CD4-positive, alpha-beta memory T cell (primary cell): ENCODE data around the gene CBX8. TPM values are rescaled to one million over a fixed set of nuclear protein-coding genes. Genes with fewer than 3 reads are reported as not detected.

ENCODE experiments used
- CTCF ChIA-PET: fragments of 350-600 bp; sonication (Branson Sonifier 250); formaldehyde crosslinking; loops from one replicate; lab custom pipeline; 2021; ENCODE audit warnings: inconsistent platforms; ENCODE audit not compliant: partially characterized antibody; lab: Charles Lee
- POLR2A ChIA-PET: fragments of 350-600 bp; sonication (Branson Sonifier 250); formaldehyde crosslinking; loops from one replicate; lab custom pipeline; 2021; ENCODE audit not compliant: partially characterized antibody; lab: Charles Lee
- DNase-seq, 5 donors: peaks; one replicate each; pipeline versions ENCODE4 v3.0.0 to v3.0.0-alpha.2; 2020 to 2022; ENCODE audit warnings: mixed read lengths in 1 of 5
- H3K27ac ChIP-seq: one replicate; pipeline ENCODE4 v1.7.0; 2013; ENCODE audit warnings: low read depth, low read length
- H3K27me3 ChIP-seq: 2 replicates; pipeline ENCODE4 v1.7.0; 2013; ENCODE audit warnings: mild to moderate bottlenecking, low read length, moderate library complexity; ENCODE audit not compliant: insufficient read depth
- H3K36me3 ChIP-seq: 2 replicates; pipeline ENCODE4 v1.7.0; 2013; ENCODE audit warnings: mild to moderate bottlenecking, low read length, moderate library complexity; ENCODE audit not compliant: insufficient read depth
- H3K4me1 ChIP-seq: 2 replicates; pipeline ENCODE4 v1.7.0; 2013; ENCODE audit warnings: mild to moderate bottlenecking, low read length, moderate library complexity; ENCODE audit not compliant: insufficient read depth
- H3K4me3 ChIP-seq, 2 donors: one replicate each; pipeline ENCODE4 v1.7.0; 2013; ENCODE audit warnings: low read length in 2 of 2, mild to moderate bottlenecking in 1 of 2
- H3K9me3 ChIP-seq, 2 donors: one replicate each; pipeline ENCODE4 v1.7.0; 2013; ENCODE audit warnings: low read length in 2 of 2, control low read depth in 1 of 2; ENCODE audit not compliant: control insufficient read depth in 1 of 2
- H3K27ac Mint-ChIP-seq, 7 donors: one replicate each; pipeline ENCODE4 v1.8.0; 2020 to 2021; ENCODE audit warnings: mixed read lengths in 7 of 7, mild to moderate bottlenecking in 6 of 7, inconsistent platforms in 3 of 7, moderate library complexity in 3 of 7
- H3K27me3 Mint-ChIP-seq, 2 donors: one replicate each; pipeline ENCODE4 v1.8.0; 2020 to 2021; ENCODE audit warnings: mixed read lengths in 2 of 2
- H3K36me3 Mint-ChIP-seq, 2 donors: one replicate each; pipeline ENCODE4 v1.8.0; 2020 to 2021; ENCODE audit warnings: mixed read lengths in 2 of 2, inconsistent platforms in 1 of 2, mild to moderate bottlenecking in 1 of 2
- H3K4me1 Mint-ChIP-seq, 4 donors: one replicate each; pipeline ENCODE4 v1.8.0; 2020 to 2021; ENCODE audit warnings: mixed read lengths in 4 of 4, mild to moderate bottlenecking in 1 of 4
- H3K4me3 Mint-ChIP-seq, 8 donors: one replicate each; pipeline ENCODE4 v1.8.0; 2020 to 2021; ENCODE audit warnings: mixed read lengths in 8 of 8, mild to moderate bottlenecking in 7 of 8, moderate library complexity in 6 of 8, inconsistent platforms in 3 of 8
- H3K9me3 Mint-ChIP-seq, 8 donors: one replicate each; pipeline ENCODE4 v1.8.0; 2020 to 2021; ENCODE audit warnings: mixed read lengths in 8 of 8, mild to moderate bottlenecking in 5 of 8, inconsistent platforms in 3 of 8, moderate library complexity in 1 of 8
- intact Hi-C: fragments of 100-400 bp; cut with micrococcal nuclease; formaldehyde crosslinking; loops from one replicate; pipeline ENCODE4 v1.15.1; 2023
- polyA plus RNA-seq, 2 donors: library from polyadenylated mRNA; unstranded; fragments of 300-500 nt; fragmentation: Illumina TruSeq; gene quantifications; one replicate each; pipeline ENCODE4 v1.2.3, GENCODE V29; 2021
- total RNA-seq, 2 experiments: library from RNA; stranded (reverse); gene quantifications; one replicate each; pipeline ENCODE4 v1.2.3, GENCODE V29; 2021

CBX8 gene
- total and polyA plus RNA-seq, 4 experiments from 2014 or later: 0.29 to 4.1 (median 1.6) TPM

- peaks cover 88% of the 10 kb centered on the region for H3K27me3 ChIP-seq
- no peak for DNase-seq
- H3K4me3 ChIP-seq: no peak overlapping the region
- H3K36me3 ChIP-seq: no peaks in the 10 kb centered on the region
- H3K4me1 ChIP-seq: peaks cover 73% of the 10 kb centered on the region
- peak overlapping the region in 2 of 8 donors; percentile 25 to 67 for H3K4me3 Mint-ChIP-seq
- peaks cover 51 to 56% of the 10 kb centered on the region in 2 donors for H3K27me3 Mint-ChIP-seq
- H3K27ac Mint-ChIP-seq: peak overlapping the region in 2 of 7 donors; percentile 78 to 79
- intact Hi-C loops: no loop called here
- CTCF ChIA-PET: interaction anchor here (0.8 kb wide), 1 partner anchor 37 kb away, joined by 3 read pairs; the partner anchor contains the start of gene CBX4
- H3K4me1 Mint-ChIP-seq: peaks cover 19 to 56% (median 33%) of the 10 kb centered on the region in 4 donors
- H3K36me3 Mint-ChIP-seq: peaks cover 5 to 6% of the 10 kb centered on the region in 2 donors
- H3K9me3 Mint-ChIP-seq: peaks cover 0 to 33% (median 5%) of the 10 kb centered on the region in 8 donors
- no peaks in the 10 kb centered on the region for H3K9me3 ChIP-seq
- POLR2A ChIA-PET: interaction anchor here (32.1 kb wide), 1 partner anchor 35 kb away, joined by 503 read pairs; the partner anchor contains the start of gene CBX4
- H3K27ac ChIP-seq: no peak overlapping the region
Measured at GRCh38 chr17:79802039-79802735, 5.3 kb upstream of the CBX8 start.

GRCh38 chr17:79801156-79802038 lies 4.5 kb upstream of the CBX8 start:
- Histone ChIP-seq H3K4me3 (no peak overlapping the region), H3K4me1 (peaks cover 75% of the 10 kb centered on the region), H3K27me3 (peaks cover 80% of the 10 kb centered on the region), H3K36me3 (no peaks in the 10 kb centered on the region), H3K9me3 (no peaks in the 10 kb centered on the region), H3K27ac (no peak overlapping the region)
- ChIA-PET CTCF (interaction anchor here (0.8 kb wide), 1 partner anchor 38 kb away, joined by 3 read pairs; the partner anchor contains the start of gene CBX4), POLR2A (interaction anchor here (0.7 to 32.1 kb wide), 3 partner anchors 9 to 194 kb away, joined by 3 to 503 read pairs (median 79); partner anchors contain the start of gene CBX4)
- Mint-ChIP-seq H3K9me3 (peaks cover 0 to 33% (median 5%) of the 10 kb centered on the region in 8 donors), H3K4me1 (peaks cover 21 to 64% (median 35%) of the 10 kb centered on the region in 4 donors), H3K36me3 (peaks cover 5 to 11% of the 10 kb centered on the region in 2 donors), H3K27ac (peak overlapping the region in 3 of 7 donors; percentile 57 to 92 (median 79)), H3K4me3 (peak overlapping the region in 3 of 8 donors; percentile 17 to 67 (median 25)), H3K27me3 (peaks cover 50% of the 10 kb centered on the region in 2 donors)
- DNase-seq: no peak
- intact Hi-C loops: no loop called here

GRCh38 chr17:79800325-79801155 lies 3.7 kb upstream of the CBX8 start:
- Mint-ChIP-seq H3K27ac (peak overlapping the region in 6 of 7 donors; percentile 25 to 95 (median 77)), H3K4me1 (peaks cover 26 to 67% (median 39%) of the 10 kb centered on the region in 4 donors), H3K36me3 (peaks cover 2 to 13% of the 10 kb centered on the region in 2 donors), H3K9me3 (peaks cover 0 to 30% (median 4%) of the 10 kb centered on the region in 8 donors), H3K27me3 (peaks cover 44 to 48% of the 10 kb centered on the region in 2 donors), H3K4me3 (peak overlapping the region; percentile 70 to 89 (median 80))
- CTCF ChIA-PET: no interaction called here
- Histone ChIP-seq H3K4me1 (peaks cover 81% of the 10 kb centered on the region), H3K9me3 (no peaks in the 10 kb centered on the region), H3K27ac (no peak overlapping the region), H3K4me3 (no peak overlapping the region), H3K36me3 (no peaks in the 10 kb centered on the region), H3K27me3 (peaks cover 71% of the 10 kb centered on the region)
- intact Hi-C loops: no loop called here
- POLR2A ChIA-PET: interaction anchor here (5.4 to 32.1 kb wide), 2 partner anchors 10 to 37 kb away, joined by 79 to 503 read pairs; partner anchors contain the start of gene CBX4
- DNase-seq: peak in 3 of 5 donors; percentile 45 to 56 (median 47)

GRCh38 chr17:79799538-79800324 lies 2.9 kb upstream of the CBX8 start:
- Histone ChIP-seq H3K27ac (no peak overlapping the region), H3K9me3 (no peaks in the 10 kb centered on the region), H3K36me3 (no peaks in the 10 kb centered on the region), H3K27me3 (peaks cover 63% of the 10 kb centered on the region), H3K4me3 (no peak overlapping the region), H3K4me1 (peaks cover 73% of the 10 kb centered on the region)
- DNase-seq: no peak
- Mint-ChIP-seq H3K4me3 (peak overlapping the region; percentile 52 to 84 (median 74)), H3K27ac (peak overlapping the region; percentile 19 to 92 (median 69)), H3K27me3 (peaks cover 36 to 40% of the 10 kb centered on the region in 2 donors), H3K36me3 (peaks cover 0 to 13% of the 10 kb centered on the region in 2 donors), H3K9me3 (peaks cover 0 to 24% (median 4%) of the 10 kb centered on the region in 8 donors), H3K4me1 (peaks cover 26 to 59% (median 34%) of the 10 kb centered on the region in 4 donors)
- ChIA-PET CTCF (no interaction called here), POLR2A (interaction anchor here (5.4 to 32.1 kb wide), 2 partner anchors 10 to 38 kb away, joined by 79 to 503 read pairs; partner anchors contain the start of gene CBX4)
- intact Hi-C loops: no loop called here

GRCh38 chr17:79799174-79799537 lies 2.3 kb upstream of the CBX8 start:
- Mint-ChIP-seq H3K9me3 (peaks cover 0 to 19% (median 2%) of the 10 kb centered on the region in 8 donors), H3K4me1 (peaks cover 21 to 53% (median 29%) of the 10 kb centered on the region in 4 donors), H3K27me3 (peaks cover 31 to 36% of the 10 kb centered on the region in 2 donors), H3K27ac (peak overlapping the region in 3 of 7 donors; percentile 58 to 92 (median 85)), H3K4me3 (peak overlapping the region in 6 of 8 donors; percentile 52 to 84 (median 66)), H3K36me3 (peaks cover 0 to 10% of the 10 kb centered on the region in 2 donors)
- no peaks in the 10 kb centered on the region for H3K36me3 ChIP-seq
- H3K4me3 ChIP-seq: no peak overlapping the region
- DNase-seq: no peak
- peaks cover 58% of the 10 kb centered on the region for H3K27me3 ChIP-seq
- intact Hi-C loops: no loop called here
- ChIA-PET CTCF (no interaction called here), POLR2A (interaction anchor here (5.4 to 32.1 kb wide), 2 partner anchors 11 to 38 kb away, joined by 79 to 503 read pairs; partner anchors contain the start of gene CBX4)
- no peak overlapping the region for H3K27ac ChIP-seq
- H3K9me3 ChIP-seq: no peaks in the 10 kb centered on the region
- H3K4me1 ChIP-seq: peaks cover 67% of the 10 kb centered on the region
